HepG2 (cell line): Measurements from ENCODE around the gene ZDHHC3. TPM values are rescaled to one million over a fixed set of nuclear protein-coding genes. Genes with fewer than 3 reads are reported as not detected.

Experiments
- ATAC-seq: fragments of 200-7000 bp; cut with Tn5 transposase; 3 replicates; pipeline ENCODE4 v1.9.1; 2020; ENCODE audit warnings: mild to moderate bottlenecking, moderate library complexity
- BruUV-seq: library from RNA; stranded (reverse); fragments of 400-500 nt; replicated peaks from 2 replicates; lab custom pipeline; 2021; lab: Mats Ljungman, UMichigan
- CTCF ChIA-PET: fragments of 300-600 bp; formaldehyde crosslinking; extraction: SDS; loops from one replicate; lab custom pipeline; 2021; ENCODE audit warnings: low total read pairs, inconsistent platforms, low intra/inter-chr PET ratio; lab: Yijun Ruan, JAX
- POLR2A ChIA-PET: fragments of 350-600 bp; sonication (Branson Sonifier 250); formaldehyde crosslinking; loops from one replicate; lab custom pipeline; 2020; ENCODE audit warnings: antibody characterized with exemption, inconsistent platforms; lab: Yijun Ruan, JAX
- DNase-seq: peaks from one replicate; pipeline ENCODE4 v3.0.0-alpha.2; 2015; ENCODE audit warnings: low spot score
- FAIRE-seq: peaks from 3 replicates; lab custom pipeline; 2011; peaks lifted over from hg19 to GRCh38; lab: Jason Lieb, UNC
- H2AFZ ChIP-seq: one replicate; pipeline ENCODE4 v1.6.1; 2011; ENCODE audit warnings: low read length, inconsistent platforms
- H3K27ac ChIP-seq: fragments of 300-600 bp; 3 replicates; pipeline ENCODE4 v1.8.0; 2011; ENCODE audit warnings: mixed run types, mild to moderate bottlenecking, mixed read lengths, low read length, inconsistent platforms; ENCODE audit not compliant: insufficient read depth; ENCODE audit errors: extremely low read length
- H3K27me3 ChIP-seq, 2 experiments: fragments of 200-600 bp in 1 of 2; 2 replicates in 1 of 2; 3 replicates in 1 of 2; pipeline versions ENCODE4 v1.6.0 to v1.8.0; 2011; ENCODE audit warnings: low read length in 2 of 2, mild to moderate bottlenecking in 2 of 2, moderate library complexity in 2 of 2, inconsistent platforms in 1 of 2; ENCODE audit not compliant: insufficient read depth in 2 of 2, control insufficient read depth in 1 of 2
- H3K36me3 ChIP-seq, 2 experiments: fragments of 200-600 bp in 1 of 2; replicated peaks in 1 of 2; 2 replicates in 1 of 2; 3 replicates in 1 of 2; pipeline versions ENCODE4 v1.5.1 to v1.8.0; 2011; ENCODE audit warnings: low read length in 2 of 2, inconsistent platforms in 1 of 2; ENCODE audit not compliant: insufficient read depth in 2 of 2, control insufficient read depth in 1 of 2
- H3K4me1 ChIP-seq: 2 replicates; pipeline ENCODE4 v1.5.1; 2012; ENCODE audit warnings: low read length, inconsistent platforms; ENCODE audit not compliant: insufficient read depth
- H3K4me2 ChIP-seq: 2 replicates; pipeline ENCODE4 v1.6.0; 2011; ENCODE audit warnings: low read depth, low read length, inconsistent platforms
- H3K4me3 ChIP-seq, 3 experiments: fragments of 200-600 bp in 1 of 3; sonication (generic), shearing (Covaris generic) in 1 of 3; replicated peaks in 1 of 3; 2 replicates each; pipeline ENCODE4 v1.5.1; 2011 to 2016; ENCODE audit warnings: low read length in 3 of 3, inconsistent platforms in 2 of 3, low read depth in 2 of 3, mild to moderate bottlenecking in 2 of 3, control low read depth in 1 of 3, mixed read lengths in 1 of 3; ENCODE audit not compliant: insufficient read depth in 1 of 3
- H3K79me2 ChIP-seq: one replicate; pipeline ENCODE4 v1.6.1; 2011; ENCODE audit warnings: low read length, inconsistent platforms; ENCODE audit not compliant: insufficient read depth
- H3K9ac ChIP-seq: 2 replicates; pipeline ENCODE4 v1.6.0; 2011; ENCODE audit warnings: mild to moderate bottlenecking, low read depth, low read length, inconsistent platforms; ENCODE audit not compliant: insufficient read depth
- H3K9me3 ChIP-seq: 2 replicates; pipeline ENCODE4 v1.5.1; 2012; ENCODE audit warnings: mild to moderate bottlenecking, low read length
- H4K20me1 ChIP-seq: 2 replicates; pipeline ENCODE4 v1.6.0; 2011; ENCODE audit warnings: inconsistent platforms, mild to moderate bottlenecking, low read length, moderate library complexity; ENCODE audit not compliant: insufficient read depth
- AGO1 ChIP-seq: fragments of 200-400 bp; formaldehyde crosslinking; IDR thresholded peaks from 2 replicates; pipeline ENCODE4 v1.6.1; 2017; ENCODE audit warnings: mild to moderate bottlenecking, low read depth, low read length, moderate library complexity; ENCODE audit not compliant: poor library complexity, severe bottlenecking
- AKNA ChIP-seq: sonication (generic); formaldehyde crosslinking; IDR thresholded peaks from 2 replicates; pipeline ENCODE4 v1.4.0; 2020; ENCODE audit warnings: missing genetic modification reagents, borderline replicate concordance
- SMAD9 ChIP-seq: sonication (generic); formaldehyde crosslinking; IDR thresholded peaks from 2 replicates; pipeline ENCODE4 v1.5.1; 2020; ENCODE audit warnings: mild to moderate bottlenecking, missing genetic modification reagents
- ZNF431 ChIP-seq: sonication (generic); formaldehyde crosslinking; IDR thresholded peaks from 2 replicates; pipeline ENCODE4 v1.9.0; 2022; ENCODE audit warnings: missing genetic modification reagents, low read depth, mild to moderate bottlenecking, borderline replicate concordance
- ZNF790 ChIP-seq: sonication (generic); formaldehyde crosslinking; IDR thresholded peaks from 2 replicates; pipeline ENCODE4 v1.8.0; 2022; ENCODE audit warnings: missing genetic modification reagents, mild to moderate bottlenecking, borderline replicate concordance
- WGBS: methylation state at CpG from one replicate; pipeline ENCODE4 v1.1.6; 2017; ENCODE audit warnings: low lambda C conversion rate; 5-methylcytosine and 5-hydroxymethylcytosine counted together
- in situ Hi-C: cut with HindIII; loops from 2 replicates; pipeline ENCODE4 v1.10.0; 2017; ENCODE audit warnings: low pct_unique_long_range_greater_than_20kb; ENCODE audit not compliant: extremely low pct_ligation_motif_present
- intact Hi-C: fragments of 100-400 bp; cut with micrococcal nuclease; formaldehyde crosslinking; loops from one replicate; pipeline ENCODE4 v1.10.0; 2022; ENCODE audit not compliant: unreplicated experiment
- polyA plus RNA-seq, 8 experiments: library from polyadenylated mRNA; depleted of rRNA in 3 of 8; stranded (reverse) in 7 of 8; unstranded in 1 of 8; fragments of >200 nt; fragmentation: Illumina TruSeq in 4 of 8; extraction: Trizol in 4 of 8; gene quantifications; 2 replicates each; pipeline versions ENCODE4 v1.2.1 to v1.2.3, GENCODE V29; 2011 to 2016; ENCODE audit warnings: low read depth in 4 of 8, missing spikeins in 1 of 8, mixed read lengths in 1 of 8; ENCODE audit not compliant: insufficient read depth in 1 of 8
- total RNA-seq, 5 experiments: library from RNA; depleted of rRNA; stranded (reverse); fragments of >200 nt; fragmentation: Illumina TruSeq; extraction: Trizol; gene quantifications; 2 replicates each; pipeline ENCODE4 v1.2.3, GENCODE V29; 2016; ENCODE audit warnings: low read depth in 1 of 5
- TF ChIP-seq, protein P1 (sequence below): IDR thresholded peaks from 2 replicates; pipeline ENCODE4 v1.6.1; 2018; ENCODE audit warnings: missing genetic modification reagents
- TF ChIP-seq, protein P2 (sequence below): sonication (generic); formaldehyde crosslinking; IDR thresholded peaks from 2 replicates; pipeline ENCODE4 v1.8.1; 2023; ENCODE audit warnings: mild to moderate bottlenecking, inconsistent platforms, moderate library complexity, missing genetic modification reagents, borderline replicate concordance
- TF ChIP-seq, protein P3 (sequence below): sonication (generic); formaldehyde crosslinking; IDR thresholded peaks from 2 replicates; pipeline ENCODE4 v1.4.0; 2020; ENCODE audit warnings: missing genetic modification reagents, low read depth, mild to moderate bottlenecking, borderline replicate concordance
- TF ChIP-seq, protein P4 (sequence below): sonication (generic); formaldehyde crosslinking; IDR thresholded peaks from 2 replicates; pipeline ENCODE4 v1.4.0; 2020; ENCODE audit warnings: mild to moderate bottlenecking, missing genetic modification reagents, borderline replicate concordance

ZDHHC3 gene
- total and polyA plus RNA-seq, 2 of the 13 experiments (the other 11 are each of a cell fraction or from before 2014, with no cell fraction given) = 44.1 to 65.7 TPM

DNA sequence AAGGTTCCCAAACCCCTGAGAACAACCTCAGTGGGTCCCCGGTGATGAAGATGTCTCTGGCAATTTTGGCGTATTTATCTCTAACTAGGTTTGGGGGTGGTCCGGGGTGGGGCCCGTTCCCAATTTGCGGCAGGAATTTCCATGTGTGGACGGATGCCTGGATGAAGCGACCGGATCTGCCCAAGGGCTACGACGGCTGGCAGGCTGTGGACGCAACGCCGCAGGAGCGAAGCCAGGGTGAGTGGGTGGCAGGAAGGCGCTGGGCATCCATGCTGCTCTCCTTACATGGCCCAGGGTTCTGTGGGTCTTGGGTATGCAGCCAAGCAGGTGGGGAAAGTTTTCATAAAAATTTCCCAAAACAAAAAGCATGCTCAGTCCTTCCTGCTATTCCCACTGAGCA is 72.2 kb downstream of the ZDHHC3 start:
- Histone ChIP-seq H4K20me1 (no peaks in the 10 kb centered on the region), H3K27me3 (peaks cover 0 to 3% of the 10 kb centered on the region in 2 experiments; a peak in 1 of 5 replicates), H3K4me2 (no peak overlapping the region), H3K4me1 (peaks cover 51% of the 10 kb centered on the region), H2AFZ (no peak overlapping the region), H3K36me3 (no peaks in the 10 kb centered on the region), H3K9ac (no peak overlapping the region), H3K79me2 (no peaks in the 10 kb centered on the region), H3K27ac (no peak overlapping the region), H3K4me3 (no peak overlapping the region), H3K9me3 (no peaks in the 10 kb centered on the region)
- CTCF ChIA-PET = no interaction called here
- POLR2A ChIA-PET = no interaction called here
- ATAC-seq (no peak), DNase-seq (no peak), FAIRE-seq (no peak)
- no TSS peak for BruUV-seq
- intact Hi-C loops = no loop called here
- in situ Hi-C loops = no loop called here
- 89% methylated on average over 14 of the region's 15 CpGs for WGBS
- no peak for TF ChIP-seq AKNA
- no peak for TF ChIP-seq ZNF790 (CRISPR knock-in tag)
- TF ChIP-seq, protein P1, sequence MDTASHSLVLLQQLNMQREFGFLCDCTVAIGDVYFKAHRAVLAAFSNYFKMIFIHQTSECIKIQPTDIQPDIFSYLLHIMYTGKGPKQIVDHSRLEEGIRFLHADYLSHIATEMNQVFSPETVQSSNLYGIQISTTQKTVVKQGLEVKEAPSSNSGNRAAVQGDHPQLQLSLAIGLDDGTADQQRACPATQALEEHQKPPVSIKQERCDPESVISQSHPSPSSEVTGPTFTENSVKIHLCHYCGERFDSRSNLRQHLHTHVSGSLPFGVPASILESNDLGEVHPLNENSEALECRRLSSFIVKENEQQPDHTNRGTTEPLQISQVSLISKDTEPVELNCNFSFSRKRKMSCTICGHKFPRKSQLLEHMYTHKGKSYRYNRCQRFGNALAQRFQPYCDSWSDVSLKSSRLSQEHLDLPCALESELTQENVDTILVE (CRISPR knock-in tag) = no peak
- TF ChIP-seq, protein P2, sequence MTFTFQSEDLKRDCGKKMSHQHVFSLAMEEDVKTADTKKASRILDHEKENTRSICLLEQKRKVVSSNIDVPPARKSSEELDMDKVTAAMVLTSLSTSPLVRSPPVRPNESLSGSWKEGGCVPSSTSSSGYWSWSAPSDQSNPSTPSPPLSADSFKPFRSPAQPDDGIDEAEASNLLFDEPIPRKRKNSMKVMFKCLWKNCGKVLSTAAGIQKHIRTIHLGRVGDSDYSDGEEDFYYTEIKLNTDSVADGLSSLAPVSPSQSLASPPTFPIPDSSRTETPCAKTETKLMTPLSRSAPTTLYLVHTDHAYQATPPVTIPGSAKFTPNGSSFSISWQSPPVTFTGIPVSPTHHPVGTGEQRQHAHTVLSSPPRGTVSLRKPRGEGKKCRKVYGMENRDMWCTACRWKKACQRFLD (CRISPR knock-in tag) = no peak
- TF ChIP-seq, protein P3, sequence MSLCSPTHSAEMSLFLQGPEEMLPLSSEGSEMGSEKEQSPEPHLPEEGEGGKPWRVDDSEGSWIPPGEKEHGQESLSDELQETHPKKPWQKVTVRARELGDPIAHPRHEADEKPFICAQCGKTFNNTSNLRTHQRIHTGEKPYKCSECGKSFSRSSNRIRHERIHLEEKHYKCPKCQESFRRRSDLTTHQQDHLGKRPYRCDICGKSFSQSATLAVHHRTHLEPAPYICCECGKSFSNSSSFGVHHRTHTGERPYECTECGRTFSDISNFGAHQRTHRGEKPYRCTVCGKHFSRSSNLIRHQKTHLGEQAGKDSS (CRISPR knock-in tag) = no peak
- no peak for TF ChIP-seq SMAD9 (CRISPR knock-in tag)
- no peak for TF ChIP-seq AGO1
- TF ChIP-seq ZNF431 (CRISPR knock-in tag) = no peak
- TF ChIP-seq, protein P4, sequence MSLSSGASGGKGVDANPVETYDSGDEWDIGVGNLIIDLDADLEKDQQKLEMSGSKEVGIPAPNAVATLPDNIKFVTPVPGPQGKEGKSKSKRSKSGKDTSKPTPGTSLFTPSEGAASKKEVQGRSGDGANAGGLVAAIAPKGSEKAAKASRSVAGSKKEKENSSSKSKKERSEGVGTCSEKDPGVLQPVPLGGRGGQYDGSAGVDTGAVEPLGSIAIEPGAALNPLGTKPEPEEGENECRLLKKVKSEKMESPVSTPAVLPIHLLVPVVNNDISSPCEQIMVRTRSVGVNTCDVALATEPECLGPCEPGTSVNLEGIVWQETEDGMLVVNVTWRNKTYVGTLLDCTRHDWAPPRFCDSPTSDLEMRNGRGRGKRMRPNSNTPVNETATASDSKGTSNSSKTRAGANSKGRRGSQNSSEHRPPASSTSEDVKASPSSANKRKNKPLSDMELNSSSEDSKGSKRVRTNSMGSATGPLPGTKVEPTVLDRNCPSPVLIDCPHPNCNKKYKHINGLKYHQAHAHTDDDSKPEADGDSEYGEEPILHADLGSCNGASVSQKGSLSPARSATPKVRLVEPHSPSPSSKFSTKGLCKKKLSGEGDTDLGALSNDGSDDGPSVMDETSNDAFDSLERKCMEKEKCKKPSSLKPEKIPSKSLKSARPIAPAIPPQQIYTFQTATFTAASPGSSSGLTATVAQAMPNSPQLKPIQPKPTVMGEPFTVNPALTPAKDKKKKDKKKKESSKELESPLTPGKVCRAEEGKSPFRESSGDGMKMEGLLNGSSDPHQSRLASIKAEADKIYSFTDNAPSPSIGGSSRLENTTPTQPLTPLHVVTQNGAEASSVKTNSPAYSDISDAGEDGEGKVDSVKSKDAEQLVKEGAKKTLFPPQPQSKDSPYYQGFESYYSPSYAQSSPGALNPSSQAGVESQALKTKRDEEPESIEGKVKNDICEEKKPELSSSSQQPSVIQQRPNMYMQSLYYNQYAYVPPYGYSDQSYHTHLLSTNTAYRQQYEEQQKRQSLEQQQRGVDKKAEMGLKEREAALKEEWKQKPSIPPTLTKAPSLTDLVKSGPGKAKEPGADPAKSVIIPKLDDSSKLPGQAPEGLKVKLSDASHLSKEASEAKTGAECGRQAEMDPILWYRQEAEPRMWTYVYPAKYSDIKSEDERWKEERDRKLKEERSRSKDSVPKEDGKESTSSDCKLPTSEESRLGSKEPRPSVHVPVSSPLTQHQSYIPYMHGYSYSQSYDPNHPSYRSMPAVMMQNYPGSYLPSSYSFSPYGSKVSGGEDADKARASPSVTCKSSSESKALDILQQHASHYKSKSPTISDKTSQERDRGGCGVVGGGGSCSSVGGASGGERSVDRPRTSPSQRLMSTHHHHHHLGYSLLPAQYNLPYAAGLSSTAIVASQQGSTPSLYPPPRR (CRISPR knock-in tag) = no peak
